Stimulated activated CD4-positive, alpha-beta T cell treated with anti-CD3 and anti-CD28 coated beads, Interleukin-15, amount 100 ng/mL, for 48 hours (primary cell): ENCODE results near the gene B4GALNT3.

Experiments used
- DNase-seq, 2 donors: peaks; one replicate each; pipeline ENCODE4 v3.0.0-alpha.2; 2020; ENCODE audit warnings: low read depth in 2 of 2

Gene B4GALNT3

DNA sequence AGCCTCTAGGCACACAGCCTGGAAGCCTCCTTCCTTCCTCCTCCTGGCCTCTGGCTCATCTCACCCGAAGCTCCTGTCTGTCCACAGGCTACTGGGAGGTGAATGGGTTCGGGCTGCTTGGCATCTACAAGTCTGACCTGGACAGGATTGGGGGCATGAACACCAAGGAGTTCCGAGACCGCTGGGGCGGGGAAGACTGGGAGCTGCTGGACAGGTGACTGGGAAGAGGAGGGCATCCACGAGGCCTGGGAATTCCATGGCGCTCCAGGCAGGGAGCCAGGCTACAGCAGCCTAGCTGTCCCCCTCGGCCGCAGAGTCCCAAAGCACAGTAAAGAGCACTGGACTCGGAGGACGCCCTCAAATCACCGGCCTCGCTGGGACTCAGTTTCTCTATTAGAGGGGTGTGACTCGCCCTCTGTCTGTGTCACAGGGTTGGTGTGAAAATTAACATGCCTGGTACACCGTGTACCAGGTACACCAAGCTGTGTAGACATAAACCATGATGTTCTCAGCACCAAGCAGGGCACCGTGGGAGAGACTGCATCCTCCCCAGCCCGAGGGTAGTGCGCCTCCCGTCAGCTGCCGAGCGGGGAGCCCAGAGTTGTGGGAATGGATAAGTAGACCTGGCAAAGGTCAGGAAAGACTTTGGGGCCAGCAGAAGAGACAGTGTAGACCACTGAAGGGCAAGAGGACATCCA is 99.6 kb downstream of the B4GALNT3 start:
- no peak for DNase-seq

DNA sequence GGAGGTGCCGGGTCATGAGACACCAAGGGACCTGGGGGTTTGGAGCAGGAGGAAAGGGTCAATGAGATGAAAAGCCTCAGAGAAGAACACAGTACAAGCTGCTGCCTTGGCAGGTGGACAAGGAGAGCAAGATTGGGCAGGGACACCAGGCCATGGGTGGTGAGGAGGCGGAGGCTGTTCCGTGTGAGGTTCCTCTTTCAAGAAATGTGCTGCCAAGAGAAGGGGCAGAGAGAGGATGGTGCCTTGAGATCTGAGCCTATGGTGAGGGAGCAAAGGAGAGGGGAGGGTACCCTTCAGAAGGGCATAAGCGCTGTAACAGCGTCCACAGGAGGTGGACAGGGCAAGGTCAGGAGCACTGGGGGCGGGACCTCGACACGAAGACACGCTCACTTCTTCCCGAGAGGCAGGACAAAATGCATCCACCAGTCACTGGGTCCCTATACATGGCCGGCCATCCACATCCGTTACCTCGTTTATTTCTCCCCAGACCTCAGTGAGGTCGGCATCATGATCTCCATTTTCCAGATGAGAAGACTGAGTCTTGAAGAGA is 100.2 kb downstream of the B4GALNT3 start:
- DNase-seq, result no peak

DNA sequence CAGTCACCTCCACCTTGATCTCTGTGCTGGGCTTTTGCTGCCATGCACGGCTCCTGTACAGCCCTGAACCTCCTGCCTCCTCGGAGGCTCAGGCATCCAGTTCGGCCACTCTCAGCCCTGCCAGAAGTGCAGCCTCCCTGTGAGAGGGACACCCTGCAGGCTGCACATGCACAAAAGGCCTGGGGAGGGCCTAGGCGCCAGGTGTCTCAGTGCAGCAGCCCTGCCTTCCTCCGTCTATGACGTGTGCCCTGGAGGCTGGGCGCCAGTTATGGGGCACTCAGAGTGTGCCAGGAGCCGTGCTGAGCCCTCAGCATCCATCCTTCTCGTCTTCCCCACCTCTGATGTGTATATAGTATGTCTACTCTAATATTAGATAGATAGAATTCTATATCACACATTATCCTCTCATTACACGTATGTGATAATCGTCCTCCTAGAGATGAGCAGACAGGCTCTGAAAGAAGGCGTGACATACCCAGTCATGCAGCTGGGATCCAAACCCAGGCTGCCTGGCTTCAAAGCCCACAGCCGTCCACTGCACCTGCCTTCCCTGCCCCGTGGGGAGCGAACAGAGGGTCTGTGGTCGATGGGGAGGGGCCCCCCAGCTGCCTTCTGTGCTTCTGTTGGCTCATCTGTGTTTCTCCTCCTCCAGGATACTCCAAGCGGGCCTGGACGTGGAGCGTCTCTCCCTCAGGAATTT is 101.1 kb downstream of the B4GALNT3 start:
- DNase-seq, result no peak

DNA sequence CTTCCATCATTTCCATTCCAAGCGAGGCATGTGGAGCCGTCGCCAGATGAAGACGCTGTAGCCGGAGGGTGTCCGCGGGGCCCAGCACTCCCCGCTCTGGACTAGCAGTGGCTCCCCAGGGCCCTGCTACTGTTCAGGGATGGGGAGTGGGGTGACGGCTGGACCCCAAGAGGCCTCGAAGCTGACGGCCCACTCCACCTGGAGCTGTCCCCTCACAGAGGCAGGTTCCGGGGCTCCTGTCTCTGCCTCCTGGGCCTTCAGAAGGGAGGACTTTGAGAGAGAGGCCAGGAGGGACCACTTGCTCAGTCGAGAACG is 101.6 kb downstream of the B4GALNT3 start:
- DNase-seq, result no peak

DNA sequence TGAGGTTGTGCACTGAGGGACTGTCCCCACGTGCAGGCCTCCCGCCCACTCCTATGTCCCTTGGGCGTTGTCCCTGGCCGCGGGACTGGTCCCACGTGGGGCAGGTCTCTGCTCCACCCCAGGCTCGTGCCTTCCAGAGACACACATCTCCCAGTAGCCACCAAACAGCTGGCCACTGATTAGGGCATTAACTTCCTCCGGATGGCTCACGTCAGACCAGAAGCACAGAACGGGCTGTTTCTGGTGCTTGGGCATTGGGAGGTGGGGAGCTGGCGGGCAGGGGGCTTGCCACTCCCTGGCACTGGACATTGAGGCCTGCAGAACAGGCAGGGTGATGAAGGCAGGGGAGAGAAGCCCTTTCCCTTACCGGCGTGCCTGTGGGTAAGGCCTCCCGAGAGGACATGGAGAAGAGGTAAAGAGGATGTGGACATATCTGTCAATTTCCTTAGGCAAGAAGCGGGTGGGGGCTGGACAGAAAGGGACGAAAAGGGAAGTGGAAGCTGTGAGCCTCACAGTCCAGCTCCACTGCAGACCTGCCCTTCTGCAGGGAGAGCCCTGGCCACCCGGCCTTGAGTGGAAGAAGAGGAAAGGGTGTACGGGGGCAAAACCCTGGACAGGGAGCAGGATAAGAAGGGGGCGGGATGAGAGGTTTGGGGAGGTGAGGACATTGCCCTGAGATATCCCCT is 102.3 kb downstream of the B4GALNT3 start:
- DNase-seq, result no peak

DNA sequence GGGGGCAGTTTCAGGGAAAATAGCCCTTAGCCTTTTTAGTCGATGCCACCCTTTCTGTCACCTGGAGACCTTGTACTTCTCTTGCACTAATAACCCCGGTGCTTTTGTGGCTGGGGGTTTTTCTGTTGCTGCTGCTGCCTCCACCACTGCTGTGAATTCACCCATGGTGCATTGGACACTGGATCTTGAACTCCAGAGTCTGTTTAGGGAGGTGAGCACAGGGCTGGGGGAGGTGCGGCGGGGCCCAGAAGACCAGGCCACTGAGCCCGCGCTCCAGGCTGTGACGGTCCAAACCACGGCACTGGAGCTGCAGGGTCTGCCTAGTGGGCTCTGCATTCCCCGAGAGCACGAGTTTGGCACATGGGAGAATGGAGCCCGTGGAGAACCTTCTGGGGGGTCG is 102.9 kb downstream of the B4GALNT3 start:
- no peak for DNase-seq

DNA sequence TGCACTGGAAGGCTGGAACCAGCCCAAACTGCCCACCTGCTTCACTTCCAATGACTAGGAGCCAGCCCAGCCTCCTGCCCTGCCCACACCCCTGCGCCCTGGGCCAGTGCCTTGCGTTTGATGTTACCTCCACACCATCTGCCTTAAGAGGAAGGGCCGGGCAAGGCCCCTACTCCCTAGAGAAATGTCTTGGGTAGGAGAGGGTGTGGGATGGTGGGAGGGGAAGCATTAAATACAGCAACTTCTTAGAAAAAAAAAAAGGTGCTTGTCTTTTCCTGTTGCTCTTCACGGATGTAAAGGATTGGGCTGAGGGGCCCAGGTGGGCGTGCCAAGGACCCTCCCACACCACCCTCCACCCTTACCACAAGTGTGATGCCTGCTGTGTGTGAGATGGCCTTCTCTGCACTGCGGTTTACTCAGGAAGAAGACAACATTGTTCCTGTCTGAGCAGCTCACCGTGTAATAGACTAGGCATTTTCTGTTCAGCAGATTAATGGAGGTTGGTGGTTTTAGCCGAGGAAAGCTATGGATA is 103.6 kb downstream of the B4GALNT3 start:
- DNase-seq, result no peak

DNA sequence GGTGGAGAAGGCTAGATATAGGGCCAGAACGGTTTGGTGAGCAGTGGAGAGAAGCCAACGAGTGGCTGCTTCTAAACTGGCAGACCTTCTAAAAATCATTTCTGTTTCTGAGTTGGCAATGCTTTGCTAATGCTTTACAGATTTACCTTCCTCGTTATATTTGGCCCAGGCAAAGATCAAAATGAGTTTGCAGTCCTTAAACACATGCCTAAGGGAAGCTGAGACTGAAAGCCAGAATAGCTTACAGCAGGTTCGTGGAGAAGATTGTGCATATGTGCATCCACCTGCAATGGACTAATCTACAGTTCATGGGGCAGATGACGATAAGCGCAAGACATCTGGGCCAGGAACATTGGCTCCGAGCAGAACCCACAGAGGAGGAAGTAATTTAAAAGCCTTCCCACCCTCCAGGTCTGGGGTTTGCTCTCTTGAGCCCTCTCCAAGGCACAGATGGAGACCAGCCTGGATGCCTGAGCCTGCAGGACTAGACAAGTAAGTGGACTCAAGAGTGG is 104.1 kb downstream of the B4GALNT3 start:
- DNase-seq, result no peak

DNA sequence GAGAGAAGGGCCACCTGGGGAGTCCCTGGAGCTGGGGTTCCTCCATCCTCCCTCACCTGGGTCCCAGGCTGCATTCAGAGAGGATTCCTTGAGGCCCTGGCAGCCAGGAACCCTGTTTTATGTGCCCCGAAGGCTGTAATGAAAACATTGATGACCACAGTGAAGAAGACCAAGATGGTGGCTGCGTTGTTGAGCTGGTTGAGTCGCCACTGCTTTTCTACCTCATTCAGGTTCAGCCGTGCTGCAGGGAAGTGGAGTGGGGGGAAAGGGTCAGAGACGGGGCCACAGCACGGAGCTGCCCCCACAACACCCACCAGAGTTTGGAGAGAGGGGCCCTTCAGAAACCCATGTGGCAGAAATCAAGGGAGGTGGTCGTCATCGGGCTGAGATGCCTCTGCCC is 105.4 kb downstream of the B4GALNT3 start:
- no peak for DNase-seq

DNA sequence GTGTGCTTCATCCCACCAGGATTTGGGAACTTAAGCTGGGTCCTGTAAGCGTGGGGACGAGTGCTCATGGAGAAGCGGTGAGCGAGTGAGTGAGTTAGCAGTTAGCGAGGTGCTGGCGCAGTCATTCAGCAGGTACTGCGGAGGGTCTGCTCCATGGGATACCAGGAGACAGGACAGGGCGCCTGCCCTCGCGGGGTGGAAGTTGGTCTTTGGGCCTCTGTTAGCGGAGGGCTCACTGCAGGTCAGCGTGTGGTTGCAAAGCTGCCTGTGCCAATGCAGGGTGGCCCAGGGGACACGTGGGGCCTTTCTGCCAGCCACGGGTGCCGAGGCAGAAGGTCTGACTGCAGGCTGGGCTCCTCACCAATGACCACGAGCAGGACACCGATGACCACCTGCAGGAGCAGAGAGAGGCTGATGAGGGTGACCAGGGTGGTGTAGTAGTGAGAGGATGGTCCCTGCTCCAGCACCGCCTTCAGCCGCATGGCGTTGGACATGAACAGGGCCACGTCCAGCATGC is 105.9 kb downstream of the B4GALNT3 start:
- DNase-seq, result no peak

DNA sequence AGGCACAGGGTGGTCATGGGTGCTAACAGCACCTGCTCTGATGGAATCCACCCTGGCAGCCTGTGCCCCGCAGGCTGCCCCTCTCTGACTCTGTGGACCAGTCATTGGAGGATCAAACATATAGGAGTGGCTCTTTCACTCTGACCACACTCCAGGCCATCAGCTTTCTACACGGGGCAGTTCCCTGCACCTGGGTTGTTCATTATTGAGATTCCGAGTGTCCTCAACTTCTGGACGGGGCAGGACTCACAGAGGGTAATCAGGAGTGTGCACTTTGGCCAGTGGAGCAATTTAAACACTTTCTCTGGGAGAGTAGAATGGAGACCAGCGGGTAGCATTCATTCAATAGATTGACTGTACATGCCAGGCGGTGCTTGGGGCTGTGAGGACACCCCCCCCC is 108.7 kb downstream of the B4GALNT3 start:
- DNase-seq, result no peak

DNA sequence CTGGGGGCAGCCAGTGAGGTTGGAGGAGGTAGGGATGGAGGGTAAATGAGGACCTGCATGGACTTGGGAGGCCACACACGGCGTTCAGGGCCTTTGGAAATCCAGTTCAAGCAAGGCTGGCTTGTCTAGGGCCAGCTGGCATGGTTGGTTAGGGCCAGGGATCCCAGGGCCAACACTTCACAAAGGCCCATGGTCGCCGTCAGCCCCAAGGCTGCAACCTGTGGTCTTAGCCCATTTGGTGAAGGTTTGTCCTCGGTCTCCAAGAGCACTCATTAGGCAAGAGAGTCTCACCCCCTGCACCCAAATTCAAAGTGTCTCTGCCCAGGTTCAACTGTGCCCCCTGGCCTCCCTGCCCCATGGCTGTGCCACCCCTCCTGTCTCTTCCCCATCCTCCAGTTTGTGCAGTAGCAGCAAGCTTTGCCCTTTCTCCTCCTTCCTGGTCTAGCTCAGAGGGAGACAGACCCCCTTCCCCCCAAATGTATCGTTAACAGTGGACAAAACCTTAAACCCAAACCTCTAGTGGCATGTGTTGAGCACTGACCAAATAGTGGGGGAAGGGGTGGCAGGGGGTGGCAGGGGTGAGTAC is 109.4 kb downstream of the B4GALNT3 start:
- no peak for DNase-seq

DNA sequence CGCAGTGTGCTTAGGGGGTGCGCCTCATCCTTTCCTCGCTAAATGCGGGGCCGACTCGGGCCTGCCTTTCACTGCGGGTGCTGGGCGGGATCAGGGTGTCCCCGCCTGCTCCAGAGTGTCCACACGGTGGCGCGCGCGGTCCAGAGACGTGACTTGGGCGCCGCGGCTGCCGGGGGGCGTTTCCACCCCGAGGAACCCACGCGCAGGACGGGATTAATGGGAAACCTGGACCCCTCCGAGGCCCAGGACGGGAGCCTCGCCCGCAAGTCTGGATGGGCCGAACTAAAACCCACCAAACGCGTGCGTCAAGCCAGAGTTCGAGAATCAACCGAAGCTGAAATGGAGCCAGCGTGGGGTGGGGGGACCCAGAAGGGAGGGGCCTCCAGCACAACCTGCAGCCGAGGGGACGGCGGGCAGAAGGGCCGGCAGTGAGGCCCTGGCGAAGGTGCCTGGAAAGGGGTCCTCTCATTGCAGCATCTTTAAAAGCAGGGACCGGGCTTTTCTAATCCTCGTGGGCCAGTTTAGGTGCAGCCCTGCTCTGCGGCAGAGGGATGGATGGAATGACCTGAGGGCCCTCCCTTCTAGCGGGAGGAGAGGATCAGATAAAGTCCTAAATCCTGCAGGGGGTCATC is 110.2 kb downstream of the B4GALNT3 start:
- peak; percentile 80 to 83 for DNase-seq

DNA sequence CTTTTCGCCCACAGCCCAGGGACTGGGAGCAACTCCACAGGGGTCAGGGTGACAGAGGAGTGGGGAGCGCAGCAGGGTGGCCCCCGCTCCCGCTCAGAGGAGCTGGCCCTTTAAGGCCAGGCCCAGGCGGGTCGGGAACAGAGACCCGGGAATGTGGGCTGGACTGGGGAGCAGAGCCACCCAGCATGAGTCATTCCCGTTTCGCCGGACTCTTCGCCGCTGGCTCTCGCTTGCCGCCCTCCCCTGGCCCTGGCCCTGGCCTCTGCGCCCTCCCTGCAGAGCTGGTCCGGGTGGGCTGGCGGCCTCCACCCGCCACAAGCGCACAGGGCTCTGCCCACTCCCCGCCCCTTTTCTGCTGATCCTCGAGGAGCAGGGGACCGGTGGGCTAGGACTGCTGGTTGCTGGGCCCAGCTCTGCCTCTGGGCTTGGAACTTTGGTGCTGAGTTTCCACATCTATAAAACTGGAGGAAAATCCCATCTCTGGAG is 110.7 kb downstream of the B4GALNT3 start:
- no peak for DNase-seq

DNA sequence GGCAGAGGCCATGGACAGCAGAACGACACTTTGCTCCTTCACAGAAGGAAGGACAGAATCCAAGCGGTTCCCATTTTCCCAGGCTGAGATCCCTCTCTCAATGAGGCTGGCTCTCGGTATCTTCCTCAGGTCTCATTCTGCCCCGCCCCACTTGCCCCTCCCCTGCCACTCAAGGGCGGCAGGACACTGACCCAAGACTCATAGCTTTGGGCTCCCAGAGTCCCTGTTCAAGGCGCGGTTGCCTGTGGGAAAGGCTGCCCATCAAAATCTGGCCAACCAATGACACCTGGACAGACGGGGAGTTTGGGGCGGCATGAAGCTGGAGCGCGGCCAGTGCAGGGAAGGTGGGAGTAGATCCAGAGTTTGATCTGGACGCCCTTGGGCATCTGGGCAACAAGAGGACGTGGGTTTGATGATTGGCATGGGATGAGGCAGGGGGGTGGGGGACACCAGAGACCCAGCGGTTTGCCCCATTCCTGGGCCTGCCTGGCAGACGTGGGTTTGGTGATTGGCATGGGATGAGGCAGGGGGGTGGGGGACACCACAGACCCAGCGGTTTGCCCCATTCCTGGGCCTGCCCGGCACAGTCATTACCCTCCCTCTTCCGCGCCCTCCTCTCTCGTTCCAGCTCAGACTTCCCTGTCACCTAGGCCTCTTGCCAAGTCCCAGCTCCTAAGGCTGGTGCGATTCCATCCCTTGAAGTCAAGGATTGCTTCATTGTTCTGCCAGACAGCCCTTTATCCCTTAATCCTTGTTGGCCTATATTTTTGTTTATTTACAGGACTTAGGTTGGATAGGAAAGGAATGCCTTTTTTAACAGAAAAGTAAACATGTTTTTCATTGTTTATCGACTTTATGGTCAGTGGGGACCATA is 111.4 kb downstream of the B4GALNT3 start:
- DNase-seq, result no peak

DNA sequence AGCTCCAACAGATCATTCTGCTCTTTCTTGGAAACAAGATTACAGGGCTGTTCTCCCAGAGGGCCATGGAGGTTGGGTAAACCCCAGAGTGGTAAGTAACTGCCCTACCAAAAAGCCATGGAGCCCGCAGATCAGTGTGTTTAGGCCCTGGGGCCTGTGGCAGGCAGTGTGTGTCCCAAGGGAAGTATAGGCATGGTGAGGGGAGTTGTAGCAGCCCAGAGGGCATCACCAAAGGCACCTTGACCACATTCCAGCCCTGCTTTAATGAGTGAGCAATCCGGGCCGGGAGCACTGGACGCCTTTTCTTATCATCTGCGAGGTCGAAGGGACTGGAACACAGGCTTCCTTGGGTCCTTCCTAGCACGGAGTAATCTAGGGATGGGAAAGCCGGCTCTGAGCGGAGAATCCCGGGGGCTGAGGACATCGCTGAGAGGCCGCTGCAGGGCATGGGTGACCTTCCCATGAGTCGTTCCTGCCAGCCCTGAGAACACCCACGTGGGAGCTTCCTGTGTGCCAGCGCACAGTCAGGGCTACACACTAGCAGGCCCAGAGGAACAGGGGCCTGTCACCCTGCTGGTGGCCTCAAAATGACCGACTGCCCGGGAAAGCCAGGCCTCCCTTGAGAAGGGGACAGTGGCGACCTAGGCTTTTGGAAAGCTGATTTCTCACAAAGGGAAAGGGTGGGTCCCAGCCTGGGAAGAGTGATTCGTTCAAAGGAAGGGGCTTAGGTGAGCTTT is 112.2 kb downstream of the B4GALNT3 start:
- no peak for DNase-seq

DNA sequence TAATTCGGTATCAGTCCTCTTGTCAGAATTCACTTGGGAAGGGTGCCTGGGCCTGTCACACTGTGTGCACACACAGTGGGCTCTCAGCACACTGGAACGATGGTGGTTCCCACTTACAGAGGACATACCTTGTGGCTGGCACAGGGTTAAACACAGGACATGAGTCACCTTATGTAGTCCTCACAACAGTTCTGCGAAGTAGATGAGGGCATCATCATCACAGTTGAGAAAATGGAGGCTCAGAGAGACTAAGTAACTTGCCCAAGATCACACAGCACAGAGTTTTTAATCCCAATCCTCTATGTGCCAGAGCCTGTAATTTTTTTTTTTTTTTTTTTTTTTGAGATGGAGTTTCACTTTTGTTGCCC is 112.8 kb downstream of the B4GALNT3 start:
- DNase-seq, result no peak

DNA sequence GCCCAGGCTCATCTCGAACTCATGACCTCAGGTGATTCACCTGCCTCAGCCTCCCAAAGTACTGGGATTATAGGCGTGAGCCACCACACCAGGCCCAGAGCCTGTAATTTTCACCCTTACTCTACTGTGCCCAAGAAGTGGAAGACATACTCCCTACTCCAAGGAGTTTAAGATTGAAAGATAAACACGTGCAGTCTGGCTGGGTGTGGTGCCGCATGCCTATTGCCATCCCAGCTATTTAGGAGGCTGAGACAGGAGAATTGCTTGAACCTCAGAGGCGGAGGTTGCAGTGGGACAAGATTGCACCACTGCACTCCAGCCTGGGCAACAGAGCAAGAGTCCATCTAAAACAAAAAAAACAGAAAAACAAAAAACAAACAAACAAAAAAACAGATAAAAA is 113.5 kb downstream of the B4GALNT3 start:
- no peak for DNase-seq

DNA sequence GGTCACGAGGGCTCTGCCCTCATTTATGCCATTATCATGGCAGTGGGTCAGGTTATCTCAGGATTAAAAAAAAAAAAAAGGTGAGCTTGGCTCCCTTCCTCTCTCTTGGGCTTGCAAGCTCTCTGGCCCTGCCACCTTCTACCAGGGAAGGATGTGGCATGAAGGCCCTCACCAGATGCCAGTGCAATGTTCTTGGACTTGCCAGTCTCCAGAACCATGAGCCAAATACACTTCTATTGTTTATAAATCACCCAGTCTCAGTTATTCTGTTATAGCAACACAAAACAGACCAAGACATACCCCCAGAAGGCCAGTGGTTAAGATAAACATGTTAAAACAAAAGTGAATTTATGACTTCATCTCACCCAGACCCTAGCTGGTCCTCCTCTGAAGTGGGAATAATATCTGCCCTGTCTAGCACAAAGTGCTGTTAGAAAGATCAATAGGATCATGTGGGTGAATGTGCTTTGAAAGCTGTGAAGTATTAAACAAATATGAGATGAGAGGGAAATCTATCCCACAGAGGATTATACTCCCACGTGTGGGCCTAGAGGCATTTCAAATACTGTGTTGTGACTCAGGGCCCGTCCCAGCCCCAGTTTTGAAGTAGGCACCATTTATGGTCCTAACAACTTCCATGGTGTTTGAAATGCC is 114.9 kb downstream of the B4GALNT3 start:
- no peak for DNase-seq
